ENCODE measurements around the gene KCND3. TPM values are rescaled to one million over a fixed set of nuclear protein-coding genes. Genes with fewer than 3 reads are reported as not detected.

KCND3 gene
- total RNA-seq, 4 donors from 2014 or later: 0.35 to 4.1 (median 0.90) TPM

GRCh38 chr1:111850109-111850508 lies 139.4 kb downstream of the KCND3 start:
- no peak for DNase-seq
- TF ChIP-seq POLR2A (IDR thresholded peaks at IDR 0.05): no peak
- TF ChIP-seq, protein P1, sequence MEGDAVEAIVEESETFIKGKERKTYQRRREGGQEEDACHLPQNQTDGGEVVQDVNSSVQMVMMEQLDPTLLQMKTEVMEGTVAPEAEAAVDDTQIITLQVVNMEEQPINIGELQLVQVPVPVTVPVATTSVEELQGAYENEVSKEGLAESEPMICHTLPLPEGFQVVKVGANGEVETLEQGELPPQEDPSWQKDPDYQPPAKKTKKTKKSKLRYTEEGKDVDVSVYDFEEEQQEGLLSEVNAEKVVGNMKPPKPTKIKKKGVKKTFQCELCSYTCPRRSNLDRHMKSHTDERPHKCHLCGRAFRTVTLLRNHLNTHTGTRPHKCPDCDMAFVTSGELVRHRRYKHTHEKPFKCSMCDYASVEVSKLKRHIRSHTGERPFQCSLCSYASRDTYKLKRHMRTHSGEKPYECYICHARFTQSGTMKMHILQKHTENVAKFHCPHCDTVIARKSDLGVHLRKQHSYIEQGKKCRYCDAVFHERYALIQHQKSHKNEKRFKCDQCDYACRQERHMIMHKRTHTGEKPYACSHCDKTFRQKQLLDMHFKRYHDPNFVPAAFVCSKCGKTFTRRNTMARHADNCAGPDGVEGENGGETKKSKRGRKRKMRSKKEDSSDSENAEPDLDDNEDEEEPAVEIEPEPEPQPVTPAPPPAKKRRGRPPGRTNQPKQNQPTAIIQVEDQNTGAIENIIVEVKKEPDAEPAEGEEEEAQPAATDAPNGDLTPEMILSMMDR (IDR thresholded peaks at IDR 0.05): no peak
- Histone ChIP-seq H3K4me1 (no peaks in the 10 kb centered on the region), H3K27me3 (no peaks in the 10 kb centered on the region), H3K4me3 (no peak overlapping the region), H3K36me3 (no peaks in the 10 kb centered on the region), H3K9me3 (peaks cover 0 to 3% (median 0%) of the 10 kb centered on the region in 4 donors), H3K27ac (no peak overlapping the region)

GRCh38 chr1:111848852-111849545 lies 140.5 kb downstream of the KCND3 start:
- Histone ChIP-seq H3K4me3 (no peak overlapping the region), H3K4me1 (no peaks in the 10 kb centered on the region), H3K27ac (no peak overlapping the region), H3K27me3 (no peaks in the 10 kb centered on the region), H3K9me3 (peaks cover 0 to 3% (median 0%) of the 10 kb centered on the region in 4 donors), H3K36me3 (no peaks in the 10 kb centered on the region)
- DNase-seq: no peak
- TF ChIP-seq, protein P1 (IDR thresholded peaks at IDR 0.05): no peak
- TF ChIP-seq POLR2A (IDR thresholded peaks at IDR 0.05): no peak

DNA sequence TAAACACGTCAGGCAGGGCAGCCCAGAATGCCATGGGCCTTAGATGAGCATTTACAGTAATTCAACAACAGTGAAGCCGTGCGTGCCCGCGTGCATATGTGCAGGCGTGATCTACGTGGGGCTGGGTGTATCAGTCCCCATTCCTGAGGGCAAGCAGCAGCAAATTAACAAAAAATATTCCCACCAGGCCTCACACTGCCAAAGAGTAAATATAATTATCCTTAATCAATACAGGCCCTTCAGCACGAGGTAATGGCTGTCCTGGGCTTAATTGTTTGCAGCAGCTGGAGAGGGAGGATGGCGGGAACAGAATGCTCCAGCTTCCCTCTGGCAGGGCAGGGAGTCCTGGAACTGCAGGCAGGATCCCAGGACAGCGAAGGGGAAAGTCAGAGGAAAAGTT lies 142.0 kb downstream of the KCND3 start:
- TF ChIP-seq POLR2A (IDR thresholded peaks at IDR 0.05): no peak
- TF ChIP-seq, protein P1 (IDR thresholded peaks at IDR 0.05): no peak
- Histone ChIP-seq H3K4me1 (no peaks in the 10 kb centered on the region), H3K4me3 (no peak overlapping the region), H3K27me3 (no peaks in the 10 kb centered on the region), H3K36me3 (no peaks in the 10 kb centered on the region), H3K9me3 (no peaks in the 10 kb centered on the region), H3K27ac (no peak overlapping the region)
- no peak for DNase-seq

GRCh38 chr1:111846842-111847241 lies 142.6 kb downstream of the KCND3 start:
- Histone ChIP-seq H3K27ac (no peak overlapping the region), H3K9me3 (no peaks in the 10 kb centered on the region), H3K4me3 (no peak overlapping the region), H3K4me1 (no peaks in the 10 kb centered on the region), H3K36me3 (no peaks in the 10 kb centered on the region), H3K27me3 (no peaks in the 10 kb centered on the region)
- DNase-seq: no peak
- no peak for TF ChIP-seq POLR2A (IDR thresholded peaks at IDR 0.05)
- TF ChIP-seq, protein P1 (IDR thresholded peaks at IDR 0.05): no peak

DNA sequence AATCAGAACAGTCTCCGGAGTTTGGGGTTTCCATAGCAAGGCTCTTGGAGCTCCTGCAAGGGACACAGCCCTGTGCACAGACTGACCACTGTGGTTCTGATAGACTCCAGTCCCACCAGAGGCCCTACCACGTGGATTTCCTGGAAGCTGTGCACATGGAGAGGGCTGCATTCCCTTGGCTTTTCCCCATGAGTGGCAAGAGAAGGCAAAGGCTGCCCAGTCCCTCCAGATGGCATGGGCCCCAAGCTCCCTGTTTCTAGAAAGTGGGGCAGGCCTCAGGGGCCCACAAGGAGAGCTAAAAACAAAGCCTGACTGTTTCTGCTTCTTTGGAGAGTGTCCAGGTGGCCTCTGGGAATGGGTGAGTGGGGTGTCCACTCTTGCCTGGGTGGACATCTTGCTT lies 146.3 kb downstream of the KCND3 start:
- TF ChIP-seq, protein P1 (IDR thresholded peaks at IDR 0.05): no peak
- no peak for TF ChIP-seq POLR2A (IDR thresholded peaks at IDR 0.05)
- no peak for DNase-seq
- no peaks in the 10 kb centered on the region for H3K36me3 ChIP-seq
- no peak overlapping the region for H3K27ac ChIP-seq
- H3K4me3 ChIP-seq: no peak overlapping the region
- H3K9me3 ChIP-seq: no peaks in the 10 kb centered on the region
- no peaks in the 10 kb centered on the region for H3K4me1 ChIP-seq
- H3K27me3 ChIP-seq: no peaks in the 10 kb centered on the region

Measured in Peyer's patch (tissue), 4 donors.